ENCODE results near the gene SUGT1. TPM values are rescaled to one million over a fixed set of nuclear protein-coding genes. Genes with fewer than 3 reads are reported as not detected.

Gene SUGT1
- total RNA-seq, 1 donor from 2014 or later, result 72.3 TPM

DNA sequence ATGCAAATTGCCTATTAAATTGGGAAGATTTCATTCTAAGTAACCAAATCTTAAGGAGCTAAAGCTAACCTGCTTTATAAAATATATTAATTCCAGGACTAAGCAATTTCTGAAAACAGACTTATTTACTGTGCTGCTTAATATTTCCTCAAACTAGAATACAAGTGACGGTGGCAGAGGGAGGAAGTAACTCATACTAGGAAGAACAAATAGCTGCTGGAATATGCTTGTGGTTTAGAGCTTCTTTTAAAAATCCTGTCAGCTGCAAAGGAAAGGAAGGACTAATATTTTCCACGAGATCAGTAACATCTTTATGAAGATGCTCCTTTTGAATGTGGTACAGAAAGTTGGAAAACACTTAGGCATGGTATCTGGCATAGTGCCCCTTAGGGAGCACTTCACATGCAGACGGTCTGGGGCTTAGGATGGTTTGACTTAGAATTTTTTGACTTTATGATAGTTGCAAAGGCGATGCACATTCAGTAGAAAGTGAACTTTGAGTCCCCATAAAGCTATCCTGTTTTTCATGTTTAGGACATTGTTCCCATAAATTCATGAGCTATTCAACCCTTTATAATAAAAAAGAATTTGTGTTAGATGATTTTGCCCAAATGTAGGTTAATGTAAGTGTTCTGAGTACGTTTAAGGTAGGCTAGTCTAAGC, 13.8 kb upstream of the SUGT1 start:
- no peaks in the 10 kb centered on the region for H3K9me3 Mint-ChIP-seq
- H3K4me1 Mint-ChIP-seq (ENCODE audit: low read depth), result peaks cover 4% of the 10 kb centered on the region
- no peak overlapping the region for H3K4me3 Mint-ChIP-seq (ENCODE audit: low read depth)
- no peak for DNase-seq (ENCODE audit: low spot score)
- peaks cover 41% of the 10 kb centered on the region for H3K36me3 Mint-ChIP-seq (ENCODE audit: low read depth)
- H3K27ac Mint-ChIP-seq, result no peak overlapping the region
- intact Hi-C loops (cut with micrococcal nuclease), result no loop called here
- H3K27me3 Mint-ChIP-seq (ENCODE audit: low read depth), result no peaks in the 10 kb centered on the region

DNA sequence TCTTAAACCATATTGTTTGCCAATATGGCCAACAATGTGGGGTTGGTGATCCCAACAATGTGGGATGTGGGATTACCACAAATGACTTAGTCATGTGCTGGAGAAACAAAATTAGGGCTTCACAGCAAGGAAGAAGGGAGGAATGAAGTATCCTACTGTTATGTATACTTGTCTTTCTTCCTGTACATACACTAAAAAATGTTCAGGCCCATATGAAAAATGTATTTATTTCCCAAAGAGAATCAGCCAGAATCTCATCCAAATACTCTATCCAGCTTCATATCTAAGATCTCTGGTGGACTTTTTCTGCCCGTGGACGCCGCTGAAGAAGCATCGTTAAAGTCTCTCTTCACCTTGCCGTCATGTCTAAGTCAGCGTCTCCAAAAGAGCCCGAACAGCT, 10.5 kb upstream of the SUGT1 start, which contains the start of gene HNRNPA1L2:
HNRNPA1L2 (plus strand) TSS at position 301 of the 400 bp plus-strand sequence; CDS start at position 363, 62 bp downstream.
- Mint-ChIP-seq H3K4me3 (ENCODE audit: low read depth) (no peak within 1 kb of the TSS), H3K27ac (no peak within 1 kb of the TSS), H3K36me3 (ENCODE audit: low read depth) (peaks cover 48% of the 10 kb centered on the region), H3K27me3 (ENCODE audit: low read depth) (no peaks in the 10 kb centered on the region), H3K9me3 (no peaks in the 10 kb centered on the region), H3K4me1 (ENCODE audit: low read depth) (peaks cover 4% of the 10 kb centered on the region)
- intact Hi-C loops (cut with micrococcal nuclease), result no loop called here
- no peak for DNase-seq (ENCODE audit: low spot score)

DNA sequence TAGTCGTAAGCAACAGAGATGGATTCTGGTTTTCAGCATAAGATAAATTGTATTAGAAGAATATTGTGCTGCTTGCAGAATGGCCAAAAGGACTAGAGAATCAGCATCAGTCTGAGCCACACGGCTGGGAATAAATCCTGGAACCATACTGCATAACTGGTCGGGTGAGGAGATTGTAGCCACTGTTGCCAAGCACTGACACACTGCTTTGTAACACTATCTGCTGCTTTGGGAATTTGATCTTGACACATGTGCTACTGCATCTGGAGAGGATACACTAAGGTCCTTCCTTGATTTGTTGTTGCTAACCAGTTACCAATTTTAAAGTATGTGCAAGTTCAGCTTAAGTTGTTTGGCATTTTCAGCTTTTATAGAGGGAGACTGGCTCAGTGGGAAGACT, 8.5 kb upstream of the SUGT1 start:
- intact Hi-C loops (cut with micrococcal nuclease), result no loop called here
- H3K27me3 Mint-ChIP-seq (ENCODE audit: low read depth), result no peaks in the 10 kb centered on the region
- no peak overlapping the region for H3K27ac Mint-ChIP-seq
- peaks cover 47% of the 10 kb centered on the region for H3K36me3 Mint-ChIP-seq (ENCODE audit: low read depth)
- no peaks in the 10 kb centered on the region for H3K9me3 Mint-ChIP-seq
- DNase-seq (ENCODE audit: low spot score), result no peak
- H3K4me1 Mint-ChIP-seq (ENCODE audit: low read depth), result peaks cover 4% of the 10 kb centered on the region
- H3K4me3 Mint-ChIP-seq (ENCODE audit: low read depth), result no peak overlapping the region

DNA sequence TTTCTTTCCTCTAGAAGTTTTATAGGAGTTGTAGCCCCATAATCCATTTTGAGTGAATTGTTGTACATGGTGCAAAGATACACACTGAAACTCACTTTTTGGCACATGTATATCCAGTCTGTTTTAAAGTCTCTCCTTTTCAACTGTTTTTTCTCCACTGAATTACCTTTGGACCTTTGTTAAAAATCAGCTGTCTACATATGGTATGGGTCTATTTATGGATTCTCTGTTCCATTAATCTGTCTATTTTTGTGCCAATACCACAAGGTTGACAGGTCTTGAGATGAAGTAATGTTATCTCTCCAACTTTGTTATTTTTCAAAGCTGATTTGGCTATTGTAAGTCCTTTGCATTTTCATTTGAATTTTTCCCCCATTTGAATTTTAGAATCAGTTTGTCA, 5.7 kb upstream of the SUGT1 start:
- intact Hi-C loops (cut with micrococcal nuclease), result no loop called here
- DNase-seq (ENCODE audit: low spot score), result no peak
- peaks cover 10% of the 10 kb centered on the region for H3K4me1 Mint-ChIP-seq (ENCODE audit: low read depth)
- H3K9me3 Mint-ChIP-seq, result no peaks in the 10 kb centered on the region
- no peak overlapping the region for H3K4me3 Mint-ChIP-seq (ENCODE audit: low read depth)
- H3K36me3 Mint-ChIP-seq (ENCODE audit: low read depth), result peaks cover 47% of the 10 kb centered on the region
- H3K27me3 Mint-ChIP-seq (ENCODE audit: low read depth), result no peaks in the 10 kb centered on the region
- no peak overlapping the region for H3K27ac Mint-ChIP-seq

DNA sequence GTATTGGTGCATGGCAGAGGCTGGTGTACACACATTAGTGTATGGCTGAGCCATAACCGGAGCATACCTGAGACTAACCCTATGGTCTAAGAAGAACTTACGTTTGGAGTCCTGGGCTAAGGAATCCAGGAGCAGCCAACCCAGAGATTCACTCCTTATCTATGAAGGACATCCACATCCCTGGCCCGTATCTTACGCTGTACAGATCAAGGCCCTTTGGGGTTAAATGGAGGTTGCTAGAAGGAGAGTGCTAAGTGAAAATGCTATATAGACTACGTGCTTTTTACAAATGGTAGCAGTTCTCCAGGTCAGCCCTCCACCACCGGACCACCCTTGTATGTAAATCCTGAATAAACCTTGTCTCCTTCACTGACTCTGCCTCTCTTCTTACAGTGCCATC, 1.9 kb upstream of the SUGT1 start:
- peaks cover 14% of the 10 kb centered on the region for H3K4me1 Mint-ChIP-seq (ENCODE audit: low read depth)
- no peaks in the 10 kb centered on the region for H3K9me3 Mint-ChIP-seq
- H3K4me3 Mint-ChIP-seq (ENCODE audit: low read depth), result no peak overlapping the region
- no peak for DNase-seq (ENCODE audit: low spot score)
- no peaks in the 10 kb centered on the region for H3K27me3 Mint-ChIP-seq (ENCODE audit: low read depth)
- peak overlapping the region; percentile 45 for H3K27ac Mint-ChIP-seq
- peaks cover 29% of the 10 kb centered on the region for H3K36me3 Mint-ChIP-seq (ENCODE audit: low read depth)
- intact Hi-C loops (cut with micrococcal nuclease), result loop anchor here (5.0 kb wide), 1 partner anchor 1198 kb away; the partner anchor contains the start of gene INTS6

DNA sequence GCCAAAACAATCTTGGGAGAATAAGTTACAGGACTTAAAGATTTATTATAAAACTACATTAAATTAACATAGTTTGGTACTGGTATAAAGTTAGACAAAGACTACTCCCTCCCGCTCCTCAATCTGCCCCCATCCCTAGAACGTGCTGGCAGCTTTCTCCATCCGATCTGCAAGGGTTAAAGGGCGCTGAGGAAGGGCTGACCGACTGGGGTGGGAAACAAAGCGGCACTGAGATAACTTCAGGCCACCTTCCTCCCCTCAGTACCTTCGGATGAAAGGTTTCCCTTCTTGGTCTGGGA, 790 bp upstream of the SUGT1 start:
- intact Hi-C loops (cut with micrococcal nuclease), result loop anchor here (1.0 to 5.0 kb wide), 5 partner anchors 35 to 1200 kb away; partner anchors contain the start of genes CKAP2 and INTS6
- Mint-ChIP-seq H3K9me3 (no peaks in the 10 kb centered on the region), H3K27me3 (ENCODE audit: low read depth) (no peaks in the 10 kb centered on the region), H3K4me1 (ENCODE audit: low read depth) (peaks cover 14% of the 10 kb centered on the region), H3K36me3 (ENCODE audit: low read depth) (peaks cover 29% of the 10 kb centered on the region), H3K4me3 (ENCODE audit: low read depth) (no peak overlapping the region), H3K27ac (no peak overlapping the region)
- DNase-seq (ENCODE audit: low spot score), result no peak

DNA sequence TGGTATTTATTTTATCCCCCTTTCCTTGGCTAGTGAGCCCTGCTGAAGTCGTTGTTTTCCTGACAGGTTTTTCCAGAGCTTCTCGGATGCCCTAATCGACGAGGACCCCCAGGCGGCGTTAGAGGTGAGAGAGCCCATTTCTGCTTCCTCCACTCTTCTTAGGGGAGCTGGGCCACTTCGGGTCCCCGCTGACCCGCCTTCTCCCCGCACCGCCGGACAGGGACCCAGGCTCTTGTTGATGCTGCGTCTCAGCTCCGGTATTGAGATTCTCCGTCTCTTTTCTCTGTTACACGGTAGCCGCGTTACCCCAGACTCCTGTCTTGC, 306 bp downstream of the SUGT1 start:
- Mint-ChIP-seq H3K27ac (no peak overlapping the region), H3K36me3 (ENCODE audit: low read depth) (peaks cover 29% of the 10 kb centered on the region), H3K27me3 (ENCODE audit: low read depth) (no peaks in the 10 kb centered on the region), H3K4me3 (ENCODE audit: low read depth) (no peak overlapping the region), H3K4me1 (ENCODE audit: low read depth) (peaks cover 14% of the 10 kb centered on the region), H3K9me3 (no peaks in the 10 kb centered on the region)
- intact Hi-C loops (cut with micrococcal nuclease), result loop anchor here (1.0 to 5.0 kb wide), 5 partner anchors 36 to 1201 kb away; partner anchors contain the start of genes CKAP2 and INTS6
- DNase-seq (ENCODE audit: low spot score), result no peak

DNA sequence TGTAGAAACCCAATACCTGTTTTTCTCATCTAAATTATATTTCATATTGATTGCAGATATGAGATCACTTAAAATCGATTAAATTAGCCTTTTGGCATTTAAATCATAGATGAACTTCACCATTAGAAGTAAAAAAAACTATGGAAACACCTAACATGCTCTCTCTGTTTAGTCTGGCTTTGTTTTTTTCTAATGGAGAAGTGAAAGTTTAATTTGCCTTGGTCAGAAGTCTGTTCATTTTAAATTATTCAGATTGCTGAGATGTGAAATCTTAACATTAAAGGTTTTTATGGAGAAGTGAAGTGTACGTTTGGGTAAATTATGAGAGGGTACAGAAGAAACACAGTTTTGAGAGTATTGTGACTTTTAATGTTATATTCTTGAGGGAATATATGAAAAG, 6.7 kb downstream of the SUGT1 start:
- Mint-ChIP-seq H3K4me1 (ENCODE audit: low read depth) (peaks cover 8% of the 10 kb centered on the region), H3K36me3 (ENCODE audit: low read depth) (peaks cover 38% of the 10 kb centered on the region), H3K4me3 (ENCODE audit: low read depth) (no peak overlapping the region), H3K9me3 (no peaks in the 10 kb centered on the region), H3K27me3 (ENCODE audit: low read depth) (no peaks in the 10 kb centered on the region), H3K27ac (no peak overlapping the region)
- no peak for DNase-seq (ENCODE audit: low spot score)
- intact Hi-C loops (cut with micrococcal nuclease), result no loop called here

DNA sequence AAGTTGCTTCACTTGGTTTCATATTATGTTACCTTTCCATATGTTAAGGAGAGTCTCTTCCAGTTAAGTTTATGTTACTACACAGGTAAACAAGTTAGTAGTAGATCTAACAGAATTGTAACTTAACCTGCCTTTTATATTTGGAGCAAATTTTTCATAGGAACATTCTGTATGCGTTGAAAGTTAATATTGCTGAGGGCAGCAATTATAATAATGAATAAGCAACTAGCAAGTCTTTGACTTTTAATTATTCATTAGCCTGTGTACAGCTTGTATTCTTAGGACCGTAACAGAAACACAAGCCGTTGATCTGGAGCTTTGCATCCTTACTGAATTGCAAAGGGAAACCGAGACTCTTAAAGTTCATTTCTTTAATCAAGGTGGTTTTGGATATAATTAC, 11.6 kb downstream of the SUGT1 start:
- intact Hi-C loops (cut with micrococcal nuclease), result loop anchor here (10.0 kb wide), 1 partner anchor 181 kb away; the partner anchor contains the start of gene PCDH8
- Mint-ChIP-seq H3K4me1 (ENCODE audit: low read depth) (peaks cover 5% of the 10 kb centered on the region), H3K27ac (no peak overlapping the region), H3K4me3 (ENCODE audit: low read depth) (no peak overlapping the region), H3K9me3 (no peaks in the 10 kb centered on the region), H3K36me3 (ENCODE audit: low read depth) (peaks cover 69% of the 10 kb centered on the region), H3K27me3 (ENCODE audit: low read depth) (no peaks in the 10 kb centered on the region)
- DNase-seq (ENCODE audit: low spot score), result no peak

DNA sequence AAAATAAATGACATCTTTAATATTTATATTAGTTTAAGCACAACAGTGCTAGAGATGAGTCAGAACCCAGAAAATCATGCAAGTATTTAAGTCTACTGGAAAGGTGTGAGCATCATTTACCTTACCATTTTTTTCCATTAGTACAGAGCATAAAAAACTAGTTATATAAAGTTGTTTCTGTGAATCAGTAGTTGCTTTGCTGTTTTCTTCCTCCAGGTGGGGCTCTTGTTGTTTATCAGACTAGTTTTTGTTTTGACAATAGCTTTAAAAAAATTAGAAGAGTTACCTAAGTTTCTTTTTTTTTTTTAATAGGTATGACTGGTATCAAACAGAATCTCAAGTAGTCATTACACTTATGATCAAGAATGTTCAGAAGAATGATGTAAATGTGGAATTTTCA, 12.7 kb downstream of the SUGT1 start:
- Mint-ChIP-seq H3K27me3 (ENCODE audit: low read depth) (no peaks in the 10 kb centered on the region), H3K4me3 (ENCODE audit: low read depth) (no peak overlapping the region), H3K4me1 (ENCODE audit: low read depth) (peaks cover 3% of the 10 kb centered on the region), H3K36me3 (ENCODE audit: low read depth) (peaks cover 67% of the 10 kb centered on the region), H3K27ac (no peak overlapping the region), H3K9me3 (no peaks in the 10 kb centered on the region)
- intact Hi-C loops (cut with micrococcal nuclease), result loop anchor here (5.0 to 10.0 kb wide), 2 partner anchors 142 to 179 kb away; partner anchors contain the start of gene PCDH8
- no peak for DNase-seq (ENCODE audit: low spot score)

DNA sequence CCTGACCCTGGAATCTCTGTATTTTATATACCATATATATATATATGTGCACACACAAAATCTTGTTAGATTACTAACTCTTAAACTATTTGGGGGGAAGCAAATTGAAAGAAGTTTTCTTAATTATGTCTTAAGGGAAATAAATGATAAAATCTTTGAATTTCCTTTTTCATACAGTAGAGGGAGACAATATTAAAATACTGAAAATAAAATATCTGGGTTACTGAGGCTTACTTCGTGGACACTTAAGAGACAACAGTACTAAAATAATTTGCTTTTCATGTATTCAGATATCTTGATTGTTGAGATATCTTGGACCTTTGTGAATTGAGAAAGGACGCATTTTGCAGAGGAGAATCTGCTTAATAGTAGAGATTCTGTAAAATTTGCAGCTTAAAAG, 17.0 kb downstream of the SUGT1 start:
- peaks cover 6% of the 10 kb centered on the region for H3K4me1 Mint-ChIP-seq (ENCODE audit: low read depth)
- DNase-seq (ENCODE audit: low spot score), result no peak
- no peak overlapping the region for H3K4me3 Mint-ChIP-seq (ENCODE audit: low read depth)
- peaks cover 53% of the 10 kb centered on the region for H3K36me3 Mint-ChIP-seq (ENCODE audit: low read depth)
- H3K9me3 Mint-ChIP-seq, result no peaks in the 10 kb centered on the region
- no peaks in the 10 kb centered on the region for H3K27me3 Mint-ChIP-seq (ENCODE audit: low read depth)
- intact Hi-C loops (cut with micrococcal nuclease), result loop anchor here (5.0 to 10.0 kb wide), 2 partner anchors 138 to 175 kb away; partner anchors contain the start of gene PCDH8
- no peak overlapping the region for H3K27ac Mint-ChIP-seq

DNA sequence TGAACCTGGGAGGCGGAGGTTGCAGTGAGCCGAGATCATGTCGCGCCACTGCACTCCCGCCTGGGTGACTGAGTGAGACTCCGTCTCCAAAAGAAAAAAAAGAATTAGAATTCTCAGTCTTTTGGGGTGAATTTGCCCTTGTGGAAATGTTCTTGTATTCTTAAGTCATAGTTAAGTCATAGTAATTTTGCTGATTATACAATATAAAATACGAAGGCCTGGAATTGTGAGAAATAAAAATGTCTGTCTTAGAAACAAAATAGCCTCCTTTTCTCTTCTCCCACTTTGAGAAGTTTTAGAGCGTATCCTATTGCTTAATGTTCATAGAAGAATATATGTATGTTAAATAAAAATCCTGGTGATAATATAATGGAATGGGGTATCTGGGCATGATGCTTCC, 18.1 kb downstream of the SUGT1 start:
- peaks cover 6% of the 10 kb centered on the region for H3K4me1 Mint-ChIP-seq (ENCODE audit: low read depth)
- no peak for DNase-seq (ENCODE audit: low spot score)
- H3K36me3 Mint-ChIP-seq (ENCODE audit: low read depth), result peaks cover 49% of the 10 kb centered on the region
- no peaks in the 10 kb centered on the region for H3K27me3 Mint-ChIP-seq (ENCODE audit: low read depth)
- H3K27ac Mint-ChIP-seq, result no peak overlapping the region
- intact Hi-C loops (cut with micrococcal nuclease), result no loop called here
- no peak overlapping the region for H3K4me3 Mint-ChIP-seq (ENCODE audit: low read depth)
- no peaks in the 10 kb centered on the region for H3K9me3 Mint-ChIP-seq

DNA sequence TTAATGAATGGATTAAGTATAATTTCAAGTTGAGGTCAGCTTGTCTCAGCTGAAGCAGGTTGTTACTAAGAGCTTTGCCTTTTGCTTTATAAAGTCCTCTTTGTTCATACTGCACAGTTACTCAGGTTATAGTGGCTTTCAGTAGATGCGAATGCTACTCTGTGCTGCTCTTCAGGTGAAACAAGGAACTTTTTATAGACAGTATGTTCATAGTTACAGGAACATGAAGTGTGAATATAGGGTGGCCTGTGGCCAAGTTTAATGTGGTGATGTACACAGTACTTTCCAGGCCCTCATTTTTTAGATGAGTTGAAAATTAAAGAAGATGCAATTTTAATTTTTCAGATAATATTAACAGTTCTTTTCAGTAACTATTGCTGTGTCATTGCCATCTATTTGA, 20.8 kb downstream of the SUGT1 start:
- no peak overlapping the region for H3K4me3 Mint-ChIP-seq (ENCODE audit: low read depth)
- intact Hi-C loops (cut with micrococcal nuclease), result no loop called here

More for the DNA sequence above, 20.8 kb downstream of the SUGT1 start:
- H3K36me3 Mint-ChIP-seq (ENCODE audit: low read depth), result peaks cover 49% of the 10 kb centered on the region
- no peak overlapping the region for H3K27ac Mint-ChIP-seq
- DNase-seq (ENCODE audit: low spot score), result no peak
- H3K4me1 Mint-ChIP-seq (ENCODE audit: low read depth), result peaks cover 4% of the 10 kb centered on the region
- no peaks in the 10 kb centered on the region for H3K9me3 Mint-ChIP-seq
- no peaks in the 10 kb centered on the region for H3K27me3 Mint-ChIP-seq (ENCODE audit: low read depth)
